ENCODE measurements around the gene NACC1. TPM values are rescaled to one million over a fixed set of nuclear protein-coding genes. Genes with fewer than 3 reads are reported as not detected.
A peak's percentile ranks its signal among the peaks of the same experiment; 100 is the strongest.

The NACC1 gene
- 1 to 10 TPM in 2 of 6 donors, under 1 TPM in 4; 0.47 to 1.4 (median 0.67) TPM for polyA plus RNA-seq (ENCODE audit: low read depth in 6 of 6)

DNA sequence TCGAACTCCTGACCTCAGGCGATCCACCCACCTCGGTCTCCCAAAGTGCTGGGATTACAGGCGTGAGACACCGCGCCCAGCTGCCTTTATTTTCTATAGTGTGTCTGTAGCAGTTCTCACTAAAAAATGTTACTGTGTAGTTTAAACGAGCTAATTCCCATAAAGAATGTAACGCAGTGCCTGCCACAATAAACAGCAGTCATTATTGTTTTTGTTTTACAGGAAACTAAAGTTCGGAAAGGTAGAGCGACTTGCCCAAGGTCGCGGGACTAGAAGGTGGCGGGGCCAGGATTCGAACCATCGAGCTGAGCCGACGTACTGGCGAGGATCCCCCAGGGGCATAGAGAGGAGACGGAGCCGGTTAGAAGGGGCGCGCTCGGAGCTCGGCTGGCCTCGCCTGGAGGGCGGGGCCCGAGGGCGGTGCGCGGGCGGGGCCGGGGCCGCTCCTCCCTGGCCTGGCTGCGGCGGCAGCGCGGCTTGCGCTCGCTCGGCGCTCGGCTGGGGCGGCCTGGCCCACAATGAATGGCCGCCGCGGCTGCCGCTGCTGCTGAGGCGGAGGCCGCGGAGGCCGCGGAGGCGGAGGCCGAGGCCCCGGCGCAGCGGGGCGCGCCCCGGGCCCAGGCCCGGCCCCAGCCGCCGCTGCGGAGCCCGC is at the start of gene NACC1:
NACC1 (plus strand) TSS at position 493 of the 652 bp plus-strand sequence. CDS start 16,944 bp downstream, outside the sequence.
- H3K9me3 Mint-ChIP-seq = no peaks in the 10 kb centered on the region
- peak within 1 kb of the TSS; percentile 30 to 97 (median 88) for H3K27ac Mint-ChIP-seq
- peak within 1 kb of the TSS; percentile 88 to 99 (median 94) for H3K4me3 Mint-ChIP-seq
- H3K36me3 Mint-ChIP-seq = no peaks in the 10 kb centered on the region
- peaks cover 38 to 73% (median 56%) of the 10 kb centered on the region in 3 donors for H3K4me1 Mint-ChIP-seq
- H3K27me3 Mint-ChIP-seq = no peaks in the 10 kb centered on the region
- peak; percentile 90 for DNase-seq
- peak; percentile 86 to 87 for ATAC-seq (ENCODE audit: low read depth in 2 of 2)

DNA sequence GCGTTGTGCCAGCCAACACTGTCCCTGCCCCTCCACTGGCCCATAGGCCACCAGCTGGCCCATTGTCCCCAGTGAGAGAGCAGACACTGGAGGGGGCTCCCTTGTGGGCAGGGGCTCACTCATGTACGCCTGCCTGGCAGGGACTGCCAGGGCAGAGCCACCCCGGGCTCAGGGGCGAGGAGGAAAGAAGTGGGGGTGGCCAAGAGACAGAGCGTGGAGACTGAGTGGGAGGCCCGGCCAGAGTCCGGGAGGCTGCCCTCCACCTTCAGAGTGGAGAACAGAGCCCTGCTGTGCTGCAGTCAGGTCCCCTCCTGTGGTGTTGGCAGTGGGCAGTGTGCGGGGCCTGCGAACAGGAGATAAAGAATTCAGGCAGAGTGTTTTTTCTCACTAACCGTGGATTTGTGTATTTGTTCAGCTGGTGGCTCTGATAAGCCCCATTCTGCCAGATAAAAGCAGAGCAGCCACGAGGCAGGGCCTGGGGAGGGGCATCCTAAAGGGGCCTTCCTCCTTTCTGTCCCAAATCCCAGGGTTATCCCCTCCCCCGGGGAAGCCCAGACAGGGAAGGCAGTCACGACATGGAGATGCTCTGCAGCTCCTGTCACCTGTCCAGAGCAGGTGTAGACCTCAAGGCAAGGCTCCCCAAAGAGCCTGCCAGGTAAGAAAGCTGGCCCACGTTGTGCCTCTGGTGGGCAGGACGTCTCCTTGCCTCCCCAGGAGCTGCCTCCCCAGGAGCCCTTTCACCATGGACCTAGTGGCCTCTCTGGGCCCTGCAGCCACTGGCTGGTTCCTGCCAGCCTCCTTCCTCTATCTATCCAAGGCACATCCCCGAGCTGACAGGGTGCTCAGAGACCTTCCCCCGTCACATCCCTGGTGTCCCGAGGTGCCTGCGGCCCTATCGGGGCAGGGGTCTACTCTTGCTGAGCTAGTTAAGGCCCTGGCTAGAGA is 48.4 kb upstream of the NACC1 start:
- H3K4me1 Mint-ChIP-seq = peaks cover 0 to 8% (median 5%) of the 10 kb centered on the region in 3 donors
- H3K9me3 Mint-ChIP-seq = no peaks in the 10 kb centered on the region
- H3K4me3 Mint-ChIP-seq = no peak overlapping the region
- no peaks in the 10 kb centered on the region for H3K36me3 Mint-ChIP-seq
- DNase-seq (no peak), ATAC-seq (ENCODE audit: low read depth in 2 of 2) (no peak)
- peaks cover 0 to 15% (median 8%) of the 10 kb centered on the region in 3 donors for H3K27me3 Mint-ChIP-seq
- H3K27ac Mint-ChIP-seq = no peak overlapping the region

DNA sequence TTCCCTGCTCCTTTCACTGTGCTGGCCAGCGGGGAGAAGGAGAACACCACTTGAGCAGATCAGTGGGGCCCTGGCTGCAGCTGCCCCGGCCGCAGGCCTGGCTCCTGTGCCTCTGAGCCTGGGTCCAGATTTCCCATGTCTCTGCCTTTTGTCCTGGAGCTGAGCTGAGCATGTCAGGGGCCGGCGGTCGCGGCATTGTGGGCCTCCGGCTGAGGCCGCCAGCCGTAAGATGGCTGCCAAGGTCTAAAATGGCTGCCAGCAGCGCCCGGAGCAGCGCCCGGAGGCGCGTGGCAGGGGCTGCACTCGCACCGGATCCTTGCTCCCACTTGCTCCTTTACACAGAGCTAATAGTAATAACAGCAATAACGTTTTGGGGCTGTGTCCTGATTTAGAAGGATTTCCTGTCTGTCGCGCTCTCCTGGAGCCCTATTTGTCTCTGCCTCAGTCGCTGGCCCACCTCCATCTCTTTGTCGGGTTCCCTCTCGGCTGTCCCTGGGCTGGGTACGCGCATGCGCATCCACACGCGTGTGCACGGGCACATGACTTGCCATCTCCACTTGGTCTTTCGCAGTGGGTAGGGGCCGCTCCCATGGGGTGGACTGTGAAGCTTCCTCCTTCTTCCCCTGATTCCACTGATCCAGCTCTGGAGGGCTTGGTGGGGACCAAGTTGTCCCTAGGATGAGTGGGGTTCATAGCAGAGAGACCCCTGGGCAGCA is 47.5 kb upstream of the NACC1 start:
- peak overlapping the region in 1 of 8 donors; percentile 64 for H3K4me3 Mint-ChIP-seq
- H3K27ac Mint-ChIP-seq = no peak overlapping the region

DNA sequence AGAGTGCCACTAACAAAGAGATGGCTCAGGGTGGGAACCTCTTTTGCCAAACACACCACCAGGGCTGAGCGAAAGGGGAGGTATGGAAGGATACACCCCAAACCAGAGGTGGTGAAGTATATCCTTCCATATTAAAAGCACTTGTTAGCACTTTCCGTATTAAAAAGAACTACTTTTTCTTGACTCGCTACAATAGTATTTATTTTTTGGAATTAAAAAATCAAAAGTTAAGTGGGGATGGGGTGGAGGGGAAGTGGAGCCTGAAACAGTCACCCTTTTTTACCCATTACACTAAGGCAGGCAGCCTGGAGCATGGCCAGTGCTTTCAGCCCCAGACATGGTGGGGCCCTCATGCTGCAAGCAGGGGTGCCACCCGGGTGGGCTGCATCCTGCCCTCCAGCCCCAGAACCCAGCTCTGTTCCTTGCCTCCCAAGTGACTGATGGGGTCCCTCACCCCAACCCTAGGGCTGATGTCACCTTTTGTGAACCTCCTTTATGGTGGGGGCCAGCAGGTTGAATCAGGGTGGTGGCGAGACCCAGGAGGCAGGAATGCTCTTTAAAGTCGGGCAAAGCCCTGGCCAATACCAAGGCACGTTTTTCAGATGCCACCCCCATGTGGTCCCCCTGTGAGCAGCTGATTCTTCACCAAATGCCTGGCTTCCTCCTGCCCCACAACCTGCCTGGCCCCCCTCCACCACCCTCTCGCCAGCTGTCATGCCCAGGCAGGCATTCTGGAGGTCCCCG is 46.4 kb upstream of the NACC1 start:
- peaks cover 0 to 15% (median 8%) of the 10 kb centered on the region in 3 donors for H3K27me3 Mint-ChIP-seq
- no peak for ATAC-seq (ENCODE audit: low read depth in 2 of 2)
- H3K36me3 Mint-ChIP-seq = no peaks in the 10 kb centered on the region
- H3K4me3 Mint-ChIP-seq = no peak overlapping the region
- H3K4me1 Mint-ChIP-seq = peaks cover 0 to 8% (median 5%) of the 10 kb centered on the region in 3 donors
- H3K9me3 Mint-ChIP-seq = no peaks in the 10 kb centered on the region
- peak overlapping the region in 1 of 6 donors; percentile 49 for H3K27ac Mint-ChIP-seq
- no peak for DNase-seq

More for the DNA sequence above, 47.5 kb upstream of the NACC1 start:
- Mint-ChIP-seq H3K27me3 (peaks cover 0 to 15% (median 8%) of the 10 kb centered on the region in 3 donors), H3K36me3 (no peaks in the 10 kb centered on the region), H3K4me1 (peaks cover 0 to 8% (median 5%) of the 10 kb centered on the region in 3 donors), H3K9me3 (no peaks in the 10 kb centered on the region)
- ATAC-seq (ENCODE audit: low read depth in 2 of 2) = no peak
- no peak for DNase-seq

DNA sequence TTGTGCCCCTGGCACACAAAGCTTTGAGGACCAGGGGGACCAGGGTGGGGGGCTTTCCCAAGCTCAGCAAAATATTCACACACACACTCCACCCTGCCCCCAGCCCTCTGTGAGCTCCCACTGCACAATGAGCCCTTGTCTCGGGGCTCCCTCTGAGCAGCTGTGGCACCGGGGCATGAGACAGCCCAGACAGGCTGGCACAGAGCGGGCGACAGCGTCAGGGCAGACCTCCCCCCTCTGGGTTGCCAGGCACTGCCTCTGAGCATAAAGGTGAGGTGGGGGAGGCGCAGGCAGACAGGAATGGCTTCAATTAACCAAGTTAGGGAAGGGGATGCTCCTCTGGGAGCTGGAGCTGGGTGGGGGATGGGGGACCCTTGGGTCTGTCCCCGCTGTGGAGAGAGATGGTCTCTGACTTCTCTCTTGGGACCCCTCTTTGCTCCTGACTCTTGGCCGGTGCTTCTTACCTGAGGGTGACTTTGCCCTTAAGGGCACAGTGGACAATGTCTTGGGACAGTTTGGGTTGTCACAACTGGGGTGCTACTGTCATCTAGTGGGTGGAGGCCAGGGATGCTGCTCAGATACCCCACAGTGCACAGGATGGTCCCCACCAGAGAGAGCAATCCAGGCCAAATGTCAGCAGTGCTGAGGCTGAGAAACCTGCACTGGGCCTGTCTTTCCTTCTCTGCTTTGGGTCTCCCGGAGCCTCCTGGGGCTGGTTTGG is 45.7 kb upstream of the NACC1 start:
- ATAC-seq (ENCODE audit: low read depth in 2 of 2) (no peak), DNase-seq (no peak)
- H3K9me3 Mint-ChIP-seq = no peaks in the 10 kb centered on the region
- no peak overlapping the region for H3K4me3 Mint-ChIP-seq
- H3K27ac Mint-ChIP-seq = no peak overlapping the region
- H3K27me3 Mint-ChIP-seq = peaks cover 0 to 18% (median 11%) of the 10 kb centered on the region in 3 donors
- peaks cover 0 to 8% (median 5%) of the 10 kb centered on the region in 3 donors for H3K4me1 Mint-ChIP-seq
- H3K36me3 Mint-ChIP-seq = no peaks in the 10 kb centered on the region

DNA sequence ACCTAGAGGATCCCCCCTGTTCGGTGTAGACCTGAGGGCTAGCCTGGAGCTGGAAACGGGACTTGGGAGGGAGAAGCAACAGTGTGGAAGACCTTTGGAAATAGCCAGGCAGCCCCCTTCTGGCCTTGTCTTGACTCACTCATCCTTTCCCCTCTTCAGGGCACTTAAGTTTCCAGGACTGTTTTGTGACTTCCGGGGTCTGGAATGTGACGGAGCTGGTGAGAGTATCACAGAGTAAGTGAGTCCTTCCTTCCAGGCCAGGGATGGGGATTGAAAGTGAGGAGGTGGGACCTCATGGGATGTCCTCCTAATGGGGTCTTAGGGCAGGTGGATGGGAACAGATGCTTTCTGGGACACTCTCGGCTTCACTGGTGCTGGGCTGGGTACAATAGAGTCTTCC is 44.8 kb upstream of the NACC1 start:
- no peak overlapping the region for H3K27ac Mint-ChIP-seq
- ATAC-seq (ENCODE audit: low read depth in 2 of 2) (no peak), DNase-seq (no peak)
- H3K4me1 Mint-ChIP-seq = peaks cover 0 to 8% (median 5%) of the 10 kb centered on the region in 3 donors
- H3K27me3 Mint-ChIP-seq = peaks cover 0 to 23% (median 20%) of the 10 kb centered on the region in 3 donors
- H3K4me3 Mint-ChIP-seq = no peak overlapping the region
- no peaks in the 10 kb centered on the region for H3K9me3 Mint-ChIP-seq
- no peaks in the 10 kb centered on the region for H3K36me3 Mint-ChIP-seq

DNA sequence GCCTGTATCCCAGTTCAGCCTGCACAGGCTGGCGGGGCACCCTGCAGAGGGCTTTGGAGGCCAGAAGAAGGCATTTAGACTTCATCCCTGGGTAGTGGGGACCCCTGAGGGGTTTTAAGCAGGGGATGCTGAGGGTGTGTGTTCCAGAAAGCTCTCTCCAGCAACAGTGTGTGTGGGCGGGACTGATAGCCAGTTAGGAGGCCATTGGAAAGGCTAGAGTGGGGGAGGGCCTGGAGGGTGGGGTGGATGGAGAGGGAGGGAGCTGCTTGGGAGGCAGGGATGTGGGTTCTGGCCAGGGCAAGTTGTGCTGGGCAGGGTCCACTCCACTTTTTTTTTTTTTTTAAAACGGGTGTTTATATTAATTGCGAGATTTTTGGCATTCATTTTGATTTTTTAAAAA is 43.7 kb upstream of the NACC1 start:
- peaks cover 0 to 8% (median 2%) of the 10 kb centered on the region in 3 donors for H3K4me1 Mint-ChIP-seq
- H3K9me3 Mint-ChIP-seq = no peaks in the 10 kb centered on the region

DNA sequence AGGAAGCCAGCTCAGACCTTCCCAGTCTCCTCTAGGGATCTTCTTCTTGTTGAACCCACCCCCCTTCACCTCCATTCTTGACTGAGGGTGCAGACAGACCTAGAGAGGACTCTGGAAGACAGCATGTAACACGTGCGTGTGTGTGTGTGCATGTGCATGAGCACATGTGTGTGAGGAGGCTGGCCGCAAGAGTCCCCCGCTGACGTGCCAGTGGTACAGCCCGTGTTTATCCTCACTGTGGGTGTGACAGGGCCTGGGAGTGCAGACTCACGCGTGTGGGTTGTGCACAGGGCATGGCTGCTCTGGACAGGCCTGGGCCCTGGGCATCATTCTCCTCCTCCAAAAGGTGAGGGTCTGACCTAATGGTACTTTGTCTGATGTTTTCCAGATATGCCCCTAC is 41.7 kb upstream of the NACC1 start:
- Mint-ChIP-seq H3K4me1 (peaks cover 0 to 4% (median 0%) of the 10 kb centered on the region in 3 donors), H3K9me3 (no peaks in the 10 kb centered on the region), H3K27me3 (peaks cover 0 to 21% (median 13%) of the 10 kb centered on the region in 3 donors), H3K27ac (no peak overlapping the region), H3K4me3 (no peak overlapping the region), H3K36me3 (no peaks in the 10 kb centered on the region)
- DNase-seq (no peak), ATAC-seq (ENCODE audit: low read depth in 2 of 2) (no peak)

More for the DNA sequence above, 43.7 kb upstream of the NACC1 start:
- H3K4me3 Mint-ChIP-seq = no peak overlapping the region
- peaks cover 0 to 21% (median 15%) of the 10 kb centered on the region in 3 donors for H3K27me3 Mint-ChIP-seq
- no peak for ATAC-seq (ENCODE audit: low read depth in 2 of 2)
- peak overlapping the region in 1 of 6 donors; percentile 30 for H3K27ac Mint-ChIP-seq
- H3K36me3 Mint-ChIP-seq = no peaks in the 10 kb centered on the region
- no peak for DNase-seq

DNA sequence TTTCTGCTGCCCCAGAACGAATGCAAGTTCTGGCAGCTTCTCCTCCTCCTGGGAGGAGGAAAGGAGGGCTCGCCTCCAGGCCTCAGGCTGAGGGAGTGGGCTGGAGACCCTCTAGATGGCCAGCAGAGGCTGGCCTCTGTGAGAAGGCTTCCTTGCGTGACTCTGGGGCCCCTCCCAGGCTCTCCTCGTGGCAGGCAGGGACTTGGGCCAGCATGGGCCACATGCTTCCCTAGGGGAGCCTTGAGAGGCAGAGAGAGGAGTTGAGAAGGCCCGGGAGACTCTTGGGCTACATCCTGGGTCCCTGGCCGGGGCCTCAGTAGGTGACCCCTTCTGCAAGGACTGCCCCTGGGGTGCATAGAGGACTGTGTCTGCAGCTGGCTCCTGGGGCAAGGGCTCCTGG is 41.3 kb upstream of the NACC1 start:
- H3K27ac Mint-ChIP-seq = no peak overlapping the region
- H3K9me3 Mint-ChIP-seq = no peaks in the 10 kb centered on the region
- DNase-seq (no peak), ATAC-seq (ENCODE audit: low read depth in 2 of 2) (no peak)
- peaks cover 0 to 21% (median 13%) of the 10 kb centered on the region in 3 donors for H3K27me3 Mint-ChIP-seq
- no peak overlapping the region for H3K4me3 Mint-ChIP-seq
- H3K36me3 Mint-ChIP-seq = no peaks in the 10 kb centered on the region
- peaks cover 0 to 4% (median 0%) of the 10 kb centered on the region in 3 donors for H3K4me1 Mint-ChIP-seq

DNA sequence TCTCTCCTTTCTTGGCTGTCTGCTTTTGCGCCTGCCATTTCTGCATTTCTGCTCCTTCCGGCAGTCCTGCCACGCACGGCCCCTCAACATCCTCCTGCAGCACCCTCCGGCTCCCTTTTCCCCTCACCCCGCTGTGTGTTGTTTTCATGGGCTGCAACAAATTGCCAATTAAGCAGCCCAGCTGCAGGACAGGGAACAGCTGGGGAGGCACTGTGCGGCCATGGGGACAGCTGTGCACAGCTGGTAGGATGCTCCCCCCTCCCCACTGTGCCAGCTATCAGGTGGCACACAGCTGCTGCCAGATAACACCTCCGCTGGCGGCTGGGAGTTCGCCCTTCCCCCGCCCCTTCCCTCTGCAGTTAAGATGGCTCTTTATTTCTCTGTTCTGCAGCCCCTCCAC is 40.8 kb upstream of the NACC1 start:
- ATAC-seq (ENCODE audit: low read depth in 2 of 2) = no peak
- DNase-seq = no peak
- no peak overlapping the region for H3K4me3 Mint-ChIP-seq
- H3K4me1 Mint-ChIP-seq = peaks cover 0 to 4% (median 0%) of the 10 kb centered on the region in 3 donors
- H3K27me3 Mint-ChIP-seq = peaks cover 0 to 21% (median 13%) of the 10 kb centered on the region in 3 donors
- no peaks in the 10 kb centered on the region for H3K9me3 Mint-ChIP-seq
- H3K27ac Mint-ChIP-seq = no peak overlapping the region
- H3K36me3 Mint-ChIP-seq = no peaks in the 10 kb centered on the region

DNA sequence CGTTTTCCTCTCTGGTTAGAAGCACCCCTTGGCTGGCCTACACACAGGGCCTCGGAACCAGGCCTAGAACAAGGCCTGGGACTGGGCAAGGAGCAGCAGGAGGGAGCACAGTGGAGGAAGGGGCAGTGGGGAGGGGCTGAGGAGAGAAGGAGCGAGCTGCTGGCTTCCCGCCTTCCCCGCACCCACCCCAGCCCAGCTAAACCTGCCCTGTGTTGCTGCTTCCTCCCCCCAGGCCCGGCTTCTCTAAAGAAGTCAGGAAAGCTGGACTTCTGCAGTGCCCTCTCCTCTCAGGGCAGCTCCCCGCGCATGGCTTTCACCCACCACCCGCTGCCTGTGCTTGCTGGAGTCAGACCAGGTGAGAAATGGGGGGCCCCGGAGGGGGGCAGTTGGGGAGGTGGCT is 39.7 kb upstream of the NACC1 start:
- no peak overlapping the region for H3K4me3 Mint-ChIP-seq
- H3K27me3 Mint-ChIP-seq = peaks cover 0 to 21% (median 13%) of the 10 kb centered on the region in 3 donors
- no peak for ATAC-seq (ENCODE audit: low read depth in 2 of 2)
- DNase-seq = no peak
- H3K36me3 Mint-ChIP-seq = no peaks in the 10 kb centered on the region
- H3K27ac Mint-ChIP-seq = no peak overlapping the region
- no peaks in the 10 kb centered on the region for H3K9me3 Mint-ChIP-seq
- H3K4me1 Mint-ChIP-seq = peaks cover 0 to 4% (median 0%) of the 10 kb centered on the region in 3 donors
